HCT116 (cell line): ENCODE data around the gene RAP1GAP2. TPM values are rescaled to one million over a fixed set of nuclear protein-coding genes. Genes with fewer than 3 reads are reported as not detected.

Experiments
- ATAC-seq: fragments of 200-7000 bp; cut with Tn5 transposase; 2 replicates; pipeline ENCODE4 v1.9.1; 2020; ENCODE audit warnings: mild to moderate bottlenecking, moderate library complexity
- BruUV-seq: library from RNA; stranded (reverse); fragments of 400-500 nt; replicated peaks from 2 replicates; lab custom pipeline; 2021; lab: Mats Ljungman, UMichigan
- CTCF ChIA-PET: fragments of 300-600 bp; sonication (Branson Sonifier 250); formaldehyde crosslinking; loops from one replicate; lab custom pipeline; 2021; ENCODE audit warnings: antibody characterized with exemption; lab: Charles Lee
- POLR2A ChIA-PET: fragments of 300-600, 350-600 bp; sonication (Branson Sonifier 250); formaldehyde crosslinking; loops from one replicate; lab custom pipeline; 2021; ENCODE audit warnings: antibody characterized with exemption; lab: Charles Lee
- RAD21 ChIA-PET, 2 experiments: fragments of 300-600 bp; sonication (Branson Sonifier 250); formaldehyde crosslinking; loops; one replicate each; lab custom pipeline; 2023; ENCODE audit warnings: low total read pairs in 2 of 2; ENCODE audit not compliant: uncharacterized antibody in 2 of 2, unreplicated experiment in 2 of 2, low non-redundant PET in 1 of 2; lab: Charles Lee
- DNase-seq: peaks from one replicate; pipeline ENCODE4 v3.0.0-alpha.2; 2010; ENCODE audit warnings: low read depth, low spot score
- H2AFZ ChIP-seq: fragments of 200-600 bp; shearing (Covaris generic), sonication (generic); 2 replicates; pipeline ENCODE4 v1.6.1; 2017; ENCODE audit warnings: low read depth, mixed run types, mixed read lengths, antibody characterized with exemption, low read length; ENCODE audit not compliant: poor library complexity, severe bottlenecking
- H3K27ac ChIP-seq: 2 replicates; pipeline ENCODE4 v1.5.1; 2012; ENCODE audit warnings: low read depth, low read length
- H3K27me3 ChIP-seq: fragments of 200-600 bp; sonication (generic); 2 replicates; pipeline ENCODE4 v1.6.1; 2016; ENCODE audit warnings: mixed run types, low read length, mixed read lengths; ENCODE audit not compliant: insufficient read depth
- H3K36me3 ChIP-seq, 2 experiments: fragments of 200-500 bp in 1 of 2; fragments of 200-600 bp in 1 of 2; sonication (Bioruptor generic) in 1 of 2; sonication (generic) in 1 of 2; 2 replicates each; pipeline versions ENCODE4 v1.5.1 to v1.6.1; 2014 to 2016; ENCODE audit warnings: low read length in 2 of 2, inconsistent platforms in 1 of 2, mixed read lengths in 1 of 2, mixed run types in 1 of 2; ENCODE audit not compliant: insufficient read depth in 2 of 2, control insufficient read depth in 1 of 2
- H3K4me1 ChIP-seq, 2 experiments: fragments of 200-600 bp in 1 of 2; sonication (generic) in 1 of 2; 2 replicates each; pipeline versions ENCODE4 v1.5.1 to v1.6.1; 2012 to 2017; ENCODE audit warnings: low read length in 2 of 2, inconsistent platforms in 1 of 2, mild to moderate bottlenecking in 1 of 2, mixed read lengths in 1 of 2, mixed run types in 1 of 2, moderate library complexity in 1 of 2; ENCODE audit not compliant: insufficient read depth in 2 of 2, control insufficient read depth in 1 of 2
- H3K4me2 ChIP-seq: fragments of 200-600 bp; sonication (generic); 2 replicates; pipeline ENCODE4 v1.6.1; 2017; ENCODE audit warnings: mixed run types, low read length, mixed read lengths
- H3K4me3 ChIP-seq, 2 experiments: fragments of 200-600 bp in 1 of 2; sonication (generic) in 1 of 2; replicated peaks in 1 of 2; 2 replicates each; pipeline ENCODE4 v1.5.1; 2011 to 2016; ENCODE audit warnings: low read length in 2 of 2, control low read depth in 1 of 2, low read depth in 1 of 2, mild to moderate bottlenecking in 1 of 2, mixed read lengths in 1 of 2, mixed run types in 1 of 2
- H3K79me2 ChIP-seq: fragments of 200-600 bp; sonication (generic); 2 replicates; pipeline ENCODE4 v1.6.1; 2017; ENCODE audit warnings: mild to moderate bottlenecking, mixed run types, low read length, moderate library complexity, mixed read lengths; ENCODE audit not compliant: insufficient read depth
- H3K9ac ChIP-seq: fragments of 200-600 bp; sonication (generic); 2 replicates; pipeline ENCODE4 v1.6.1; 2016; ENCODE audit warnings: low read length, mixed read lengths
- H3K9me2 ChIP-seq: fragments of 200-600 bp; sonication (generic), shearing (Covaris generic); 2 replicates; pipeline ENCODE4 v1.6.1; 2017; ENCODE audit warnings: mixed run types, mild to moderate bottlenecking, moderate library complexity; ENCODE audit not compliant: insufficient read depth
- H3K9me3 ChIP-seq, 2 experiments: fragments of 200-500 bp in 1 of 2; fragments of 200-600 bp in 1 of 2; sonication (Bioruptor generic) in 1 of 2; sonication (generic) in 1 of 2; 2 replicates each; pipeline ENCODE4 v1.6.1; 2014 to 2017; ENCODE audit warnings: low read length in 2 of 2, mixed read lengths in 2 of 2, inconsistent platforms in 1 of 2, low read depth in 1 of 2, mild to moderate bottlenecking in 1 of 2, mixed run types in 1 of 2, moderate library complexity in 1 of 2; ENCODE audit not compliant: control insufficient read depth in 1 of 2, insufficient read depth in 1 of 2
- H4K20me1 ChIP-seq: fragments of 200-600 bp; sonication (generic), shearing (Covaris generic); 2 replicates; pipeline ENCODE4 v1.6.1; 2017; ENCODE audit warnings: mixed run types, mild to moderate bottlenecking, moderate library complexity; ENCODE audit not compliant: insufficient read depth
- CTCF ChIP-seq, 3 experiments: fragments of 200-600 bp in 1 of 3; sonication (generic) in 1 of 3; IDR thresholded peaks in 2 of 3; conservative IDR thresholded peaks in 1 of 3; 2 replicates each; pipeline ENCODE4 v1.5.1; 2012 to 2017; ENCODE audit warnings: low read depth in 2 of 3, low read length in 2 of 3, antibody characterized with exemption in 1 of 3, borderline replicate concordance in 1 of 3, control low read depth in 1 of 3, mild to moderate bottlenecking in 1 of 3, mixed read lengths in 1 of 3, mixed run types in 1 of 3, moderate library complexity in 1 of 3; ENCODE audit not compliant: insufficient read depth in 1 of 3
- EZH2 ChIP-seq: fragments of 200-600 bp; sonication (generic); IDR thresholded peaks from 2 replicates; pipeline ENCODE4 v1.6.1; 2017; ENCODE audit warnings: antibody characterized with exemption, mixed run types
- EZH2phosphoT487 ChIP-seq: fragments of 200-600 bp; IDR thresholded peaks from 2 replicates; pipeline ENCODE4 v1.6.1; 2018; ENCODE audit warnings: antibody characterized with exemption, borderline replicate concordance
- POLR2A ChIP-seq: IDR thresholded peaks from 2 replicates; pipeline ENCODE4 v1.7.0; 2011; ENCODE audit warnings: borderline replicate concordance; ENCODE audit not compliant: insufficient read depth, insufficient read length; ENCODE audit errors: extremely low read depth
- REST ChIP-seq: IDR thresholded peaks from 2 replicates; pipeline ENCODE4 v1.6.1; 2012; ENCODE audit warnings: low read depth
- SP1 ChIP-seq: IDR thresholded peaks from 2 replicates; pipeline ENCODE4 v1.6.1; 2012; ENCODE audit warnings: low read depth
- SRF ChIP-seq: IDR thresholded peaks from 2 replicates; pipeline ENCODE4 v1.6.1; 2012; ENCODE audit warnings: low read depth
- ZBTB33 ChIP-seq: IDR thresholded peaks from 2 replicates; pipeline ENCODE4 v1.6.1; 2011; ENCODE audit warnings: mild to moderate bottlenecking, low read length, moderate library complexity; ENCODE audit not compliant: insufficient replicate concordance; ENCODE audit errors: extremely low read depth
- ZFX ChIP-seq: fragments of 450-650 bp; IDR thresholded peaks from 2 replicates; pipeline ENCODE4 v1.6.1; 2017
- intact Hi-C: fragments of 100-400 bp; cut with micrococcal nuclease; formaldehyde crosslinking; loops from 2 replicates; pipeline ENCODE4 v1.10.0; 2022
- total RNA-seq: library from RNA; stranded (reverse); gene quantifications from one replicate; pipeline ENCODE4 v1.2.1, GENCODE V29; 2021; ENCODE audit not compliant: unreplicated experiment

RAP1GAP2 gene
- total RNA-seq, 1 experiment from 2014 or later = 54.6 TPM

GRCh38 chr17:2924211-2924610 is 128.0 kb downstream of the RAP1GAP2 start:
- RAD21 ChIA-PET = no interaction called here
- H3K36me3 ChIP-seq = no peaks in the 10 kb centered on the region
- no peak for TF ChIP-seq POLR2A
- TF ChIP-seq, all 23 proteins: peak for 0
- Histone ChIP-seq H2AFZ (no peak overlapping the region), H4K20me1 (no peaks in the 10 kb centered on the region), H3K4me3 (no peak overlapping the region), H3K27ac (no peak overlapping the region), H3K9me2 (no peaks in the 10 kb centered on the region), H3K27me3 (no peaks in the 10 kb centered on the region), H3K4me1 (peaks cover 0 to 4% of the 10 kb centered on the region in 2 experiments; a peak in 1 of 4 replicates), H3K9ac (no peak overlapping the region), H3K79me2 (no peaks in the 10 kb centered on the region), H3K9me3 (no peaks in the 10 kb centered on the region), H3K4me2 (no peak overlapping the region)
- ChIA-PET POLR2A (no interaction called here), CTCF (no interaction called here)
- DNase-seq (no peak), ATAC-seq (no peak)
- intact Hi-C loops = no loop called here
- no TSS peak for BruUV-seq

- H3K27me3 ChIP-seq = no peaks in the 10 kb centered on the region
- H2AFZ ChIP-seq = no peak overlapping the region
- DNase-seq = no peak
- POLR2A ChIA-PET = no interaction called here
- RAD21 ChIA-PET = no interaction called here
- H3K4me2 ChIP-seq = no peak overlapping the region
- no peak overlapping the region for H3K4me3 ChIP-seq
- H3K9me3 ChIP-seq = no peaks in the 10 kb centered on the region
- H3K4me1 ChIP-seq = peaks cover 0 to 4% of the 10 kb centered on the region in 2 experiments; a peak in 1 of 4 replicates
- no peaks in the 10 kb centered on the region for H3K9me2 ChIP-seq
- no peak for TF ChIP-seq SRF
- TF ChIP-seq REST = no peak
- no peak for TF ChIP-seq EZH2phosphoT487
- TF ChIP-seq ZBTB33 = no peak
- TF ChIP-seq CTCF (IDR thresholded peaks at IDR 0.05 in 2 of 3, conservative IDR thresholded peaks at IDR 0.05 in 1 of 3; ENCODE audit: borderline replicate concordance in 1 of 3, insufficient read depth in 1 of 3, low read depth in 2 of 3, low read length in 2 of 3) = no peak
- no peak for TF ChIP-seq ZFX
- no peak for TF ChIP-seq EZH2
- TF ChIP-seq SP1 = no peak
- H3K9ac ChIP-seq = no peak overlapping the region
- no TSS peak for BruUV-seq
- no peak overlapping the region for H3K27ac ChIP-seq
- CTCF ChIA-PET = no interaction called here
- H4K20me1 ChIP-seq = no peaks in the 10 kb centered on the region
- no peaks in the 10 kb centered on the region for H3K36me3 ChIP-seq
- no peak for ATAC-seq
- intact Hi-C loops = no loop called here
- no peaks in the 10 kb centered on the region for H3K79me2 ChIP-seq
These were observed 128.8 kb downstream of the RAP1GAP2 start for GRCh38 chr17:2925011-2925410.
